HG02759 (cell line): ENCODE measurements around the gene FAM149B1.
"Not testable (repeated sequence)": the region's sequence is repeated elsewhere in the genome, so short reads cannot be mapped to it uniquely, and the experiment has no call there.

Experiments
- ATAC-seq: cut with Tn5 transposase; IDR thresholded peaks from one replicate; pipeline ENCODE4 v1.9.1; 2021; ENCODE audit warnings: mild to moderate bottlenecking, moderate library complexity; ENCODE audit not compliant: unreplicated experiment

The FAM149B1 gene

DNA sequence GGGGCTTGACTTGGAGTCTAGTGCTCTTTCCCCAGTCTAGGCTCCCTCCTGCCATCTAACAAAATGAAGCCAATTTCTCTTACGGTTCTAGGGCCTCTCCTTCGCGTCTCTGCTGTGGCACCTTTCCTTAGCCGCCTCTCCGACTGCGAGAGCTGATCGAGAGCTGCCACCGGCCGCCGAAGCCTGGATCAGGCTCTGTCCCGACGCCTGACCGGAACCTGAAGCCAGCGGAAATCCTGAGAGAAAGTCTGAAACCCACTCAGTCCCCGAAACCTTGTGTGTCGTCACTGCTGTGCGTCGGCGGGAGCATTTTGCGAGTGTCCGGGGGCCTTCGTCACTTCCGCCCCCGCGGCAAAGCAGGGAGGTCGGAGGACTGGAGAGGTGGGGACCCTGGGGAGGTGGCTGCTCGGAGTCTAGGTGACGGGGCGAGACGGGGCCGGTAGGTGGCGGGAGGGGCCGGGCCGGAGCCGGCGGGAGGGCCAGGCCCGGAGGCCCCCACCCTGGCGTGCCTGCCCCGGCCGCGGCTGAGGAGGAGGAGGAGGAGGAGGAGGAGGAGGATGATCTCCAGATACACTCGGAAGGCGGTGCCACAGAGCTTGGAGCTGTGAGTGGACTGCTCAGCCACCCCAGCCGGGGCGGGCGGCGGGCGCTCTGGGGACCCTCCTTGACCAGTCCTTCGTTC is at the start of gene FAM149B1, which contains the start of gene ECD:
FAM149B1 (plus strand) TSS at position 337 of the 682 bp plus-strand sequence; CDS start at position 558, 221 bp downstream.
ECD (minus strand) TSS at position 226 of the 682 bp plus-strand sequence. CDS start 4,071 bp downstream, outside the sequence.
- peak; percentile 95 for ATAC-seq

DNA sequence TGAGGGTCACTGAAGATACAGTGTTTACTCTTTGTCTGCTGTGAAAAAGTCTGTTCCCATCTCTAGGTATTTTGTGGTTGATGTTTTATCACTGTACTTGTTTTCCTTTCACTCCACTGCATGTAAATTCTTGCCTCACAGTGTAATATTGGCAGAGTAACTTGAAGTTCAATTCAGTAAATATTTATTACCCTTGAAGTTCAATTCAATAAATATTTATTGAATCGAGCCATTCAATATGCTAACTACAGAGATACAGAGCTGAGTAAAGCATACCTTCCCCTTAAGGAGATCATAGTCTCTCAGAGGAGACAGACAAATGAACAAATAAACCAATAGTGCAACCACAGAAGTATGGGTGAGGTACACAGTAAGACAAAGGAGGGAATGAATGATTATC is 48.5 kb upstream of the FAM149B1 start:
- no peak for ATAC-seq

DNA sequence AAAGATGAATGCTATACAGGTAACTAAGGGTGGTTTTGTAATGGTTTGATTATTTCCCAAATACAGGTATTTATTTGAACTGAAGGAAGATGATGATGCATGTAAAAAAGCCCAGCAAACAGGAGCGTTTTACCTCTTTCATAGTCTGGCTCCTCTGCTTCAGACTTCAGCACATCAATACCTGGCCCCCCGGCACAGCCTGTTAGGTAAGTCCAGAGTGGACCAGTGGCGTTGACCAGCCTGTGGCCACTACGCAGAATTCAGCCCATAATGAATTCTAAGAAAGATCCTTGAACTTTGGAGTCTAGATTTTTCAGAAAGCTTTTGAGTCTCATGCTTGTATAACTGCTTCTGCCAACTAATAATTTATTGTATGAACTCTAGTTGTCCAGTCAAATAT is 48.0 kb upstream of the FAM149B1 start:
- no peak for ATAC-seq

DNA sequence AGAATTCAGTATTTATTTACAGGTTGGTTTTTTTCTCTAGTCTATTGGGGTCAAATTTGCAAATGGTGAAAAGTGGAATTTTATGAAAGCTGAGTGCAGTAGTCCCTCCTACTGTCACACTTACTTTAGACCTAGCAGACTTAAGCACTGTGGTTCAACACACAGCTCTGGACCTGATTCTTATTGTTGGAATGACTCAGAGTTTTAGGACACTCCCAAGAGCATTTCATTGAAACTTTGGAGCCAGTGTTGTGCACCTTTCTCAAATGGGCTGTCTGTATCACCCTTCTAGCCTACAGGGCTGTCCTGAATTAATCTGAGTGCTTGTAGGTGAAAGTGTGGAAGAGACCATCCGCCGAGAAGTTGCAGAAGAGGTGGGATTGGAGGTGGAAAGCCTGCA is 41.6 kb upstream of the FAM149B1 start:
- no peak for ATAC-seq

DNA sequence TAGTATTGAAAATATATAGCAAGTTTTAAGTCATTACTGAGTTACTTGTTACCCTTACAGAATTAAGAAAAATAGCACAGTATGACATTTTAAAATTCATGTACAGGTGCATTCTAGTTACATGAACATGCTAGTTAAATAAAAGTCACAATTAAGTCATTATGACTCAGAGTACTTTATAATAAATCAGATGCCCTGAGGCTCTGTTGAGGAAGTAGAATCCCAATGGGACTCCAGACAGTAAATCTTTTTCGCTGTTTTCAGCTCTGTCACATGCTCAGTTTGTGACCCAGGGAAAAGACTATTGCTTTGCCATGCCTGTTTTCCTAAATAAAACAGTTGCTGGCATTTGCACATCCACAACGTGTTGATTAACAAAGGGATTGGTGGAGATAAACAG is 36.6 kb upstream of the FAM149B1 start:
- ATAC-seq = no peak

DNA sequence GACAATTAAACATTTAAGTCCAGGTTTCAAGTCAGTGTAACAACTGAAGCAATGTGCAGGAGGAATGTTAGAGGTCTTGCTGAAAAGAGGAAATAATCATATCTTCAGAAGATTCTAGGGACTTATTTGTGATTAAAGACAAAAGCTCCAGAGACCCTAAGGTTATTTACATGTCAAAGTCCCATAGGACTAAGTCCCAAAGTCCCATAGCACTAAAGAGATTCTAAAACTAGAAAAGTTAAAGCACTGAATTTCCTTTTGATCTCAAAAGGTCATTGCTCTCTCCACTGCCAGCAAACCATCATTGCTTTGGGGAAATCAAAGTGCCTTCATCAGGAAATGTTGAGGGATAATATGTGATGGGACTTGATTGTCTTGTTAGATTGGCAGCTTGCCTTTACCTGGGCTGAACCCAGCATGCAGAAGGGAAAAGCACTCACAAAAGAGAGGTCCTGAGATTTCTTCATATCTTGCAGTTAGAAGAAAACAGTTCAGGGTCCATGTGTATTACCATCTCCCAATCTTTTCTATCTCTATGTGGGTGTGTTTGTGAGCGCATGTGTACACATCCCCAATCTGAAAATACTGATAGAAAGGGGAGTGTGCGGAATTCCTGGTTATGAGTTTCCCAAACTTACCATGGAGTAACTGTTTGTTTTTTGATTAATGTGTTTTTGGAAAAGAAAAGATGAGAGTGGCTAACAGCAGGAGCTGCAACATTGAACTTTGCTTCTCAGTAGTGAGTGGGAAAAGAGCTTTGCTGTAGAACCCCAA is 35.8 kb upstream of the FAM149B1 start:
- no peak for ATAC-seq

DNA sequence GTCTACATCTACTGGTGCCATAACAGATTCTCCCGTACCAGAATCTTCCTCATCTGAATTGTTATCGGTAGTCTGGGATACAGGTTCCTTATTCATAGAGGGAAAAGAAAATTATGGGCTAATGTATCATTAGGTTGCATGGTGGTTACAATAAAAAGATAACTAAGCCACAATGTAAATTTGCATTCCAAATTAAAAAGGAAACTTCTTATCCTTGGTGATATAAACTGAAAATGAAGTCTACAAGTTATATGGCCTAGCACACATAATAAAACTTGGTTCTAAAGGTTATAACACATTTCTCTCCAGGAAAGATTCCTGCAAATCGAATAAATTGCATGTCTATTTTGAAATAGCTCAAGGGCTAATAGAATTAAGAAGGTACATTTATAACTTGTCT is 33.2 kb upstream of the FAM149B1 start:
- ATAC-seq = no peak

DNA sequence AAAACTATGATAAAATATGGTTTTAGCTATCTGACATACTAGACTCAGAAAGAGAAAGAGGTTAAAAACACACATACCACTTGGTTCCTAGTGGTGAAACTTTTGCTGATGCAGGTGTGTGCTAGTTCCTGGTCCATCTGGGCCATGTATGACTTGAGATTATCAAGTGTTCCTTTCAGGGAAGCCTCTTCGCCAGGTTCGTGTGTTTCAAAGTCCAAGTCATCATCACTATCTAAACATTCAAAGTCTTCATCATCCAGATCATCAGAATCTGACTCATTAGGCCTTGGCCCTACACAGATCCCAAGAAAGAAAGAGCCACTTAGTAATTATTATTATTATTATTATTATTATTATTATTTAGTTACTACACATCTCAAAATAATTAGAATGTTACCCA is 31.3 kb upstream of the FAM149B1 start:
- ATAC-seq = no peak

DNA sequence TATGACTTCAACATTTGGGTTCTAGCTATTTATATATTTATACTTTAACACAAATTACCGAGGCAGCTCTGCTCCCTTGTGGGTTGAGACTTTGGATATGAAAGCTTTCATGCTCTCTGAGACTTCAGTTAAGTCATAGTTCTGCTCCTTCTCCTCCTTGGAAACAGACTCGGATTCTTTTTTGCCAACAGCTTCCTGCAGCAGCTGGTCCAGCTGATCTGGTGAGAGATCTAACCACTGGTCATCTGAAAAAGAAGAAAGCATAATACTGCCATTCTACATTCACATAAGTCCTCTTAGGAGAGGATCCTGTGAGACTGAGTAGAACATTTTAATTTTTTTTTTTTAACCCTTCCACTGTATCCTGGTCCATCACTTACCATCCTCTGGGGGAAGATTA is 28.7 kb upstream of the FAM149B1 start:
- ATAC-seq = no peak

DNA sequence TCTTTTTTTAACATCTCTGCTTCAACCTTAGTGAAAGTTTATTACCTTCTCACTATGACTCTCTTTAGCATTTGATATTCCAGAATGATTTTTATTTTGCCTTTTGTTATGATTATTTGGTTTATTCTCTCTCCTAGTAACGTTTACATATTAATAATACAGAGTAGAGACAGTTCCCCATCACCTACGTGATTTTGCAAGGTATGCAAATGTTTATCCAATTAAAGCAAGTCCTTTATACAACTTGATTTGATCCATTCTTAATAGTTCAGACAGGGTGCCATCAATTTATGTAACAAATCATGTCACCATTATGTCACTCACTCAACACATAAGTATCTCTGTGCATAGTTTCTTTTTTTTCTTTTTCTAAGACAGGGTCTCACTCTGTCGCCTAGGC is 26.3 kb upstream of the FAM149B1 start:
- ATAC-seq = no peak

DNA sequence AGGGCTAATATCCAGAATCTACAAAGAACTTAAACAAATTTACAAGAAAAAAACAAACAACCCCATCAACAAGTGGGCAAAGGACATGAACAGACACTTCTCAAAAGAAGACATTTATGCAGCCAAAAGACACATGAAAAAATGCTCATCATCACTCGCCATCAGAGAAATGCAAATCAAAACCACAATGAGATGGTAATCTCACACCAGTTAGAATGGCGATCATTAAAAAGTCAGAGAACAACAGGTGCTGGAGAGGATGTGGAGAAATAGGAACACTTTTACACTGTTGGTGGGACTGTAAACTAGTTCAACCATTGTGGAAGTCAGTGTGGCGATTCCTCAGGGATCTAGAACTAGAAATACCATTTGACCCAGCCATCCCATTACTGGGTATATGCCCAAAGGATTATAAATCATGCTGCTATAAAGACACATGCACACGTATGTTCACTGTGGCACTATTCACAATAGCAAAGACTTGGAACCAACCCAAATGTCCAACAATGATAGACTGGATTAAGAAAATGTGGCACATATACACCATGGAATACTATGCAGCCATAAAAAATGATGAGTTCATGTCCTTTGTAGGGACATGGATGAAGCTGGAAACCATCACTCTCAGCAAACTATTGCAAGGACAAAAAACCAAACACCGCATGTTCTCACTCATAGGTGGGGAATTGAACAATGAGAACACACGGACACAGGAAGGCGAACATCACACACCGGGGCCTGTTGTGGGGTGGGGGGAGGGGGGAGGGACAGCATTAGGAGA is 17.1 kb upstream of the FAM149B1 start:
- not testable (repeated sequence) for ATAC-seq

DNA sequence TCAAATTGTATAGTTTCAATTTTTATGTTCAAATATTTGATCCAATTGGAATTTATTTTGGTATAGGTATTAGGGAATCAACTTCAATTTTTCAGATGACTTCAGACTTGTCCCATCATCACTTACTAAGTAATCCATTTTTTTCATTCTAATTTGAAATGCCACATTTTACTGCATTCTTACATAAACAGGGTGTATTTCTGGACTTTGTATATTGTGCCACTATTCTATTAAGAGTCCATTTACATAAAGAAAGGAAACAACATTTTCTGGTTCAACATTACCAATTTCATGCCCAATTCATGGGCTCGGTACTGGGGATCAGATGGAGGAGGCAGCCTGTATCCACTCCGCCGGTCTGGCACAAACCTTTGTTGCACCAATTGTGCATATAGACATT is 15.9 kb upstream of the FAM149B1 start:
- no peak for ATAC-seq

DNA sequence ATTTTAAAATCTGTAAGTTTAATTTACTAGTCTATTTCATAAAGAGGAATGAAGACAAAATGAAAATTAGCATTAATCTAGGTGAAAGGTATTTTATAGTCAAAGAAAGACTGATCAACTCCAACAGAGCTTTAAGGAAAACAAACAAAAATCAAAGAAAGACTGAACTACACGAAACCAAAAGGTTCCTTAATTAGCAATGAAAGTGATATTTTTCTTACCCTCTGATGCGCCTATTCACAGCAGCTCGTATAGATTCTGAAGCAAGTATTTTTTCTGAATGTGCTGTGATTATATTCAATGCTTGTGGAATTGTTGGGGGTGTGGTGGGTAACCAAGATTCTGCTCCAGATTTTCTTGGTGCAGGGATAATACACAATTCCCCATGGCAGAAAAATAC is 11.9 kb upstream of the FAM149B1 start:
- no peak for ATAC-seq

DNA sequence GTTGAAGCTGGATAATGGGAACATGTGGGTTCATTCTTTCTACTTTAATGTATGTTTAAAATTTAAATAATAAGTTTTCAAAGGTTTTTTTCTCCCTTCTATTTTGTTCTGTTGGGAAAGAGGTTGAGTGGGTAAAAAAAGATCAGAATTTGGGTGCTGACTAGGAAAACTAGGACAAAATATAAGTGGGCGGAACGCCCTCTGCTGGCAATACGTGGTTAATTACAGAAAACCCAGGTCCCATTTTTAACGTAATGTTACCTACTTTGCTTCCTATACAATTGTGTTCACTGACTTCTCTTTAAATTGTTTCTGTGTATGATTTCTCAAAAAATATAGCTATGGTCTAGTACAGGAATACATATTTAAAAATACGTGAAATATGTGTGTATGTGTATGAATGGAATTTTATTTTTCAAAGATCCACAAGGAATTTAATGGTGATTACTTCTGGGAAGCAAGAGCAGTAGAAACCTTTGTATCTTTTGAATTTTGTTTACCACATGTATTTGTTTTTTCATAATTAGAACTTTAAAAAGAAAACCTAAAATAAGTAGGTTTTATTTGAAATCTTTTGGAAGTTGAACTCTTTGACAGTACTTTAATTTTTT is 8.8 kb upstream of the FAM149B1 start:
- no peak for ATAC-seq

DNA sequence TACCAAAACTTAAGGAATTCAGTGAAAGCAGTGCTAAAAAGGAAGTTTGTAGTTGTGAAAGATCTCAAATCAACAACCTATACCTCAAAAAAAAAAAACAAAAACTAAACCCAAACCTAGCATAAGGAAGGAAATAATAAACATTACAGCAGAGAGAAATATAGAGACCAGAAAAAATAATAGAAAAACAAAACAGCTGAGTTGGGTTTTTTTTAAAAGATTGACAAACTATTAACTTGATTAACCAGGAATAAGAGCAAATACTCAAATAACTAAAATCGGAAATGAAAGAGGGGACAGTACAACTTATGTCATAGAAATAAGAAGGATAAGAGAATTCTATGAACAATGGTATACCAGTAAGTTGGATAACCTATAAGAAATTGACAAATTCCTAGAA is 6.8 kb upstream of the FAM149B1 start:
- no peak for ATAC-seq

DNA sequence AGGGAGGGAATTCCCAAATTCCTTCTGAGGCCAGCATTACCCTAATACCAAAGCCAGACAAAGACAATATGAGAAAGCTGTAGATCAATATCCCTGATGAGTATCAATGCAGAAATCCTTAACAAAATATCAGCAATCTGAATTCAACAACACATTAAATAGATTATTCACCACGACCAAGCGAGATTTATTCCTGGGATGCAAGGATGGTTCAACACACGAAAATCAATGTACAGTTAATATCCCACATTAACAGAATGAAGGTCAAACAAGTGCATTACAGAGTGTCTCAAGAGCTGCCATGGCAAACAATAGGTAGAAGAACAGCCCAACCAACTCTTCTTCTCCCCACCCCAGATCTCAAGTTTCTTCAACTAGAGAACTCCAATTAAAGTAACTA is 6.3 kb upstream of the FAM149B1 start:
- no peak for ATAC-seq

DNA sequence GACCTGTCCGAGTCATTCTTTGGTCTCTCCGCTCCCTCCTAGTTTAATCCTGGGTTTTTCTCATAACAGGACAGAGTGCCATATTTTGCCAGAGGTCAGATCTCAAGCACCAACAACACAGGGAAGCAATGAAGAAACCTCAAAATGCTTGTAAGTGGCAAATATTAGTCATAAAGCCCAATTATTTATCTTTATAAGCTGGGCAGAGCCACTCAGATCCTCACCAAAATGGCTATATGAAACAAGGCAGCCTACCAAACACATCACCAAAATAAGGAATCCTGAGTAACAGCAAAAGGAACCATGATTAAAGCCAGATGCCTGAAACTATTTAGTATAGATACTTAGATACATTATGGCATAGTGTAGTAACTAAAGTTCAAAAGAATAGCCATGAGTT is 4.8 kb upstream of the FAM149B1 start:
- no peak for ATAC-seq

DNA sequence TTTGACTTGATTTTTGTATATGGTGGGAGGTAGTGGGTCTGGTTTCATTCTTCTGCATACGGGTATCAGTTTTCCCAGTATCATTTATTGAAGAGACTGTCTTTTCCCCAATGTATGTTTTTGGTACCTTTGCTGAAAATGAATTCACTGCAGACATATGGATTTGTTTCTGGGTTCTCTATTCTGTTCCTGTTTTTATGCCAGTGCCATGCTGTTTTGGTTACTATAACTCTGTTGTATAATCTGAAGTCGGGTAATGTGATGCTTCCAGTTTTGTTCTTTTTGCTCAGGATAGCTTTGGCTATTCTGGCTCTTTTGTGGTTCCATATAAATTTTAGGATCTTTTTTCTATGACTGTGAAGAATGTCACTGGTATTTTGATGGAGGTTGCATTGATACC is 947 bp upstream of the FAM149B1 start:
- ATAC-seq = no peak

DNA sequence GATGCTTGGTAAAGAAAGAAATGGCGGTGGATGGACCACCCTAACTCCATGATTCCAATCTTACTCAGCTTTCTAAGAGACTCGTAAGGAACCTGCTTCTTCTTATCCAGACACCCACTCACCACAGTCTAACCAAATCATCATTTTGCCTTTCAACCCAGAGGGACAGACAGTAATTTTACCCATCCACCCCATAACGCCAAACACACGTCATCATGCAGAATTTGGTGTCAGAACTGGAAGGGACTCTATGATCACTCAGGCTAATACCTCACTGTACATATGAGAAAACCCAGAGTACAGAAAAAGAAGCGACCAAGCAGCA is 499 bp upstream of the FAM149B1 start:
- ATAC-seq = no peak

DNA sequence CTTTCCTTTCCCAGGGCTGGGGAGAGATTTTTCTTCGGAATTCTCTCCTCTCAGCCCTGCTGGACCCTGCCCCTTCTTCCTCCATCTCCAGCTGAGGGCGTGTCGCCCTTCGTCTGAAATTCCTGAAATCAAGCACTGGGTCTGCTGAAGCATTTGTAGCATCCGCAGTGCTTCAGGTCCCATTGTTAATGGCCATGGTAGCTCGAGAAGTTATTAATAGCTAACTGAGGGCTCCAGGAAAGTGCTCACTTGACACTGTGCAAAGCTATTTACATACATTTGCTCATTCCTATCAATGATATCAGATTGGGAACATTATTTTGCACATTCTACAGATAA is 515 bp downstream of the FAM149B1 start:
- peak; percentile 20 for ATAC-seq

DNA sequence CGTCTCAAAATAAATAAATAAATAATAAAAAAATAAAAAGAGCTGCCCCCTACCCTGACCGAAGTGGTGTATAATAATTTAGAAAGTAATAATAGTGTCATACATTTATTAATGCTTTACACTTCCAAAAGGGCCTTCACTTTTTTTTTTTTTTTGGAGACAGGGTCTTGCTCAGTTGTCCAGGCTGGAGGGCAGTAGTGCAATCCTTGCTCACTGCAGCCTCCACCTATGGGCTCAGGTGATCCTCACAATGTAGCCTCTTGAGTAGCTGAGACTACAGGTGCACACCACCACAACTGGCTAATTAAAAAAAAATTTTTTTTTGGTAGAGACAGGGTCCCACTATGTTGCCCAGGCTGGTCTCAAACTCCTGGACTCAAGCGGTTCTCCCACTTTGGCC is 1.4 kb downstream of the FAM149B1 start:
- no peak for ATAC-seq

DNA sequence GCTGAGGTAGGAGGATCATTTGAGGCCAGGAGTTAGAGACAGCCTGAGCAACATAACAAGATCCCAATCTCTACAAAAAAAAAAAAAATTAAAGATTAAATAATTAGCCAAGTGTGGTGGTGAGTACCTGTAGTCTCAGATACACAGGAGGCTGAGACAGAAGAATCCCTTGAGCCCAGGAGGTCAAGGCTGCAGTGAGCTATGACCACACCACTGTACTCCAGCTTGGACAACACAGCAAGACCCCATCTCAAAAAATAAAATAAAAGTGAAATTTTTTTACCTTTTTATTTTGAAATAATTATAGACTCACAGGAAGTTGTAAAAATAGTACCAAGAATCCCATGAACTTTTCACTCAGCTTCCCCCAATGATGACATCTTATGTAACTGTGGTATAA is 4.9 kb downstream of the FAM149B1 start:
- no peak for ATAC-seq
